T-helper 17 cell (primary cell): ENCODE results near the gene RAB34. TPM values are rescaled to one million over a fixed set of nuclear protein-coding genes. Genes with fewer than 3 reads are reported as not detected.

Experiments used
- ATAC-seq: fragments of 150-1000 bp; cut with Tn5 transposase; 2 replicates; pipeline ENCODE4 v1.10.0; 2021; ENCODE audit warnings: mild to moderate bottlenecking, moderate library complexity
- DNase-seq, 3 donors: peaks; one replicate each; pipeline versions ENCODE4 v3.0.0 to v3.0.0-alpha.2; 2020 to 2021
- H3K9me3 ChIP-seq: one replicate; pipeline ENCODE4 v1.7.0; 2013; ENCODE audit warnings: low read length, mild to moderate bottlenecking; ENCODE audit not compliant: control insufficient read depth, poor library complexity, severe bottlenecking
- H3K27ac Mint-ChIP-seq: one replicate; pipeline ENCODE4 v1.8.0; 2022; ENCODE audit warnings: mild to moderate bottlenecking, moderate library complexity, mixed read lengths
- H3K27me3 Mint-ChIP-seq: one replicate; pipeline ENCODE4 v1.8.0; 2022; ENCODE audit warnings: mixed read lengths
- H3K36me3 Mint-ChIP-seq: one replicate; pipeline ENCODE4 v1.8.0; 2022; ENCODE audit warnings: low read depth, mixed read lengths
- H3K4me1 Mint-ChIP-seq: one replicate; pipeline ENCODE4 v1.8.0; 2022; ENCODE audit warnings: mild to moderate bottlenecking, mixed read lengths
- H3K4me3 Mint-ChIP-seq: one replicate; pipeline ENCODE4 v1.8.0; 2022; ENCODE audit warnings: mild to moderate bottlenecking, moderate library complexity, mixed read lengths
- total RNA-seq, 4 donors: library from RNA in 2 of 4; stranded (reverse) in 2 of 4; gene quantifications; one replicate each; pipeline ENCODE4 v1.2.3 and lab custom pipeline; 2022 to 2026

The RAB34 gene
- total RNA-seq, 2 donors from 2014 or later = 8.3 to 24.3 TPM

- no peaks in the 10 kb centered on the region for H3K9me3 ChIP-seq
- H3K4me1 Mint-ChIP-seq = peaks cover 6% of the 10 kb centered on the region
- peaks cover 14% of the 10 kb centered on the region for H3K36me3 Mint-ChIP-seq
- no peaks in the 10 kb centered on the region for H3K27me3 Mint-ChIP-seq
- H3K27ac Mint-ChIP-seq = no peak overlapping the region
- H3K4me3 Mint-ChIP-seq = no peak overlapping the region
- no peak for ATAC-seq
- DNase-seq = no peak
Observed at GRCh38 chr17:28689011-28689410, 28.7 kb downstream of the RAB34 start.

DNA sequence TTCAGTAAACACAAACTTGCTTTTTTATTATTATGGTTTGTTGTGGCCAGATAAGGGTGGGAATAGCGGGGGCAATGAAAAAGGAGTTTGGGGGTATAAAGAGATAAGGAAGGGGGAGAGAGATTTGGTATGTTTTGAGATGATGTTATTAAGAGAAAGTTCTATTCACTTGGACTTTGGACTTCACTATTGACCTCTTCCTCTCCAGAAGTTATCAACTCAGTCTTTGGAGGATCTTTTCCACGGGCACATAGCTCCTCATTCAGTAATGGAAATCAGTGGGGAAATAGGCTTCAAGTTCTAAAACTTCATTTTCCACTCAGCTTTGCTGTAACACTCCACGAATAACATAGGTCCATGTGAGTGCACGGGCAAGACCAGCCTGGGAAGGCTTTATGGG, 29.2 kb downstream of the RAB34 start:
- no peak for ATAC-seq
- Mint-ChIP-seq H3K27ac (no peak overlapping the region), H3K27me3 (no peaks in the 10 kb centered on the region), H3K36me3 (peaks cover 14% of the 10 kb centered on the region), H3K4me1 (peaks cover 6% of the 10 kb centered on the region), H3K4me3 (no peak overlapping the region)
- no peaks in the 10 kb centered on the region for H3K9me3 ChIP-seq
- no peak for DNase-seq

DNA sequence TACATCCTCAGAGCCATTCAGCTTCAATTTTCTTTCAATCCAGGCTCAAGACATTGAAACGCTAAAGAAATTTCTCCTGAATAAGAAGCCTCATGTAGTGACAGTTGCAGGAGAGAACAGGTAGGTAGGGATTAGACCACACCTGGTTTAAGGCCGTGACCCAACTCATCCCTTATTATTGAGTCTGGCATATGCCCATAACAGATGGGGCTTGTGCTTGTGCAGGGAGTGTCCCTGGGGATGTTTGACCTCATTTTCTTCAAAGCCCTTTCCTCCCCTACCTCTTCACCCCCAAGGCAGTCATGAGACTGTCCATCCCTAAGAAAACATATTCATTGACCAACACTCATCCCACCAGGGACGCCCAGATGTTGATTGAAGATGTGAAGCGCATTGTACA, 31.4 kb downstream of the RAB34 start:
- H3K9me3 ChIP-seq = no peaks in the 10 kb centered on the region
- Mint-ChIP-seq H3K27ac (no peak overlapping the region), H3K36me3 (peaks cover 14% of the 10 kb centered on the region), H3K4me1 (peaks cover 6% of the 10 kb centered on the region), H3K4me3 (no peak overlapping the region), H3K27me3 (no peaks in the 10 kb centered on the region)
- DNase-seq = no peak
- ATAC-seq = no peak

DNA sequence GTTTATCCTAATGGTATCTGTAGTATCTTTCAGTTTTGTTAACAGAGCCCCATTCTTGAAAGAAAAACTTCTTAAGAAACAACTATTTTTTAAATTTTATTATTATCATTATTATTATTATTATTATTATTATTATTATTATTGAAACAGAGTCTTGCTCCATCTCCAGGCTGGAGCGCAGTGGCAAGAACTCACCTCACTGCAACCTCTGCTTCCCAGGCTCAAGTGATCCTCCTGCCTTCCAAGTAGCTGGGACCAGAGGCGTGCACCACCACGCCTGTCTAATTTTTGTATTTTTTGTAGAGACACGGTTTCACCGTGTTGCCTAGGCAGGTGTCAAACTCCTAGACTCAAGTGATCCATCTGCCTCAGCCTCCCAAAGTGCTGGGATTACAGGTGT, 32.3 kb downstream of the RAB34 start:
- Mint-ChIP-seq H3K27me3 (no peaks in the 10 kb centered on the region), H3K4me3 (no peak overlapping the region), H3K4me1 (peaks cover 6% of the 10 kb centered on the region), H3K36me3 (peaks cover 14% of the 10 kb centered on the region), H3K27ac (no peak overlapping the region)
- no peaks in the 10 kb centered on the region for H3K9me3 ChIP-seq
- ATAC-seq (no peak), DNase-seq (no peak)

GRCh38 chr17:28684963-28685362, 32.7 kb downstream of the RAB34 start:
- H3K9me3 ChIP-seq = no peaks in the 10 kb centered on the region
- Mint-ChIP-seq H3K27ac (no peak overlapping the region), H3K27me3 (no peaks in the 10 kb centered on the region), H3K4me3 (no peak overlapping the region), H3K4me1 (peaks cover 6% of the 10 kb centered on the region), H3K36me3 (peaks cover 14% of the 10 kb centered on the region)
- DNase-seq (no peak), ATAC-seq (no peak)

DNA sequence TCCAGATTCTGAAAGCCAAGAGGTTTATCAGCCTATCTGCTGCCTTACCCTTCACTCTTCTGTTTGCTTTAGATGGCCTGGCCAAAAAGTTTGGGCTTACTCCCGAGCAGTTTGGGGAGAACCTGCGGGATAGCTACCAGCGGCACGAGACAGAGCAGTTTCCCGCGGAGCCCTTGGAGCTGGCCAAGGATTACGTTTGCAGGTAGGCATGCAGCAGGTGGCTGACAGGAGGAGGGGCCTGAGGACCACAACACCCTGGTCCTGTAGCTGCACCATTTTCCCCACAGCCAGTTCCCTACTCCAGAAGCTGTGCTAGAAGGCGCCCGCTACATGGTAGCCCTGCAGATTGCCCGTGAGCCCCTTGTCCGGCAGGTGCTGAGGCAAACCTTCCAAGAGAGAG, 35.0 kb downstream of the RAB34 start:
- no peaks in the 10 kb centered on the region for H3K9me3 ChIP-seq
- H3K27me3 Mint-ChIP-seq = no peaks in the 10 kb centered on the region
- peaks cover 8% of the 10 kb centered on the region for H3K36me3 Mint-ChIP-seq
- H3K27ac Mint-ChIP-seq = peak overlapping the region; percentile 19
- ATAC-seq (no peak), DNase-seq (no peak)
- no peak overlapping the region for H3K4me3 Mint-ChIP-seq
- peaks cover 6% of the 10 kb centered on the region for H3K4me1 Mint-ChIP-seq

DNA sequence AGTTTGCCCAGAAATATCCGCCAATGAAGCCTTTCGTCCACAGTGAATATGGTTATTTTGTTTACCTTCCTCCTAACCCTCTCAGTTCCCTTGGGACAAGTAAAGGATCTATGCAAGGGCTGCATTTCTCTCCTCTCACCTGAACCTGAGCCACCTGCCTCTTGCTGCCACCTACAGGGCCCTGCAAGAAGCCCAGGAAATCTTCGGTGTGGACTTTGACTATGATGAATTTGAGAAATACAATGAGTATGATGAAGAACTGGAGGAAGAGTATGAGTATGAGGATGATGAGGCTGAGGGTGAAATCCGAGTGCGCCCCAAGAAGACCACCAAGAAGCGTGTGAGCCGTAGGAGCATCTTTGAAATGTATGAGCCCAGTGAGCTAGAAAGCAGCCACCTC, 41.7 kb downstream of the RAB34 start:
- no peak for ATAC-seq
- peak overlapping the region; percentile 67 for H3K27ac Mint-ChIP-seq
- H3K27me3 Mint-ChIP-seq = no peaks in the 10 kb centered on the region
- H3K4me3 Mint-ChIP-seq = no peak overlapping the region
- no peaks in the 10 kb centered on the region for H3K9me3 ChIP-seq
- no peak for DNase-seq
- H3K4me1 Mint-ChIP-seq = peaks cover 2% of the 10 kb centered on the region
- H3K36me3 Mint-ChIP-seq = peaks cover 8% of the 10 kb centered on the region

DNA sequence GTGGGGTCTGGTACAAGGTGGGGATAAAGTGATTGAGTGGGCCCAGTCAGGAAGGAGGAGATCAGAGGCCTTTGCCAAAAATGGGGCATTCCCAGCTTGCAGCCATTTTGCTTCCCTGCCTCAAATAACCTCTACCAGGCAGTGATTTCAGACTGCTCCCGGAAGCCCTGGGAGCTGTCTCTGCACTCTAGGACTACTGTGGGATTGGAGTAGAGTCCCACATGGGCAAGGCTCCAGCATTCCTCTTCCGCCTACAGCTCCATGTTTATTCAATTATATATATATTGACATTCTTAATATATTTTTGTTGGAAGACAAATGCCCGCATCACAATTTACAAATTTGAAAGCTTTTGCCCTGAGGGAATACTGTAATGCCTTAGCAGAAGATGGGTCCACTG, 42.2 kb downstream of the RAB34 start:
- no peak overlapping the region for H3K27ac Mint-ChIP-seq
- H3K9me3 ChIP-seq = no peaks in the 10 kb centered on the region
- ATAC-seq (no peak), DNase-seq (no peak)
- no peak overlapping the region for H3K4me3 Mint-ChIP-seq
- peaks cover 8% of the 10 kb centered on the region for H3K36me3 Mint-ChIP-seq
- peaks cover 2% of the 10 kb centered on the region for H3K4me1 Mint-ChIP-seq
- H3K27me3 Mint-ChIP-seq = no peaks in the 10 kb centered on the region

DNA sequence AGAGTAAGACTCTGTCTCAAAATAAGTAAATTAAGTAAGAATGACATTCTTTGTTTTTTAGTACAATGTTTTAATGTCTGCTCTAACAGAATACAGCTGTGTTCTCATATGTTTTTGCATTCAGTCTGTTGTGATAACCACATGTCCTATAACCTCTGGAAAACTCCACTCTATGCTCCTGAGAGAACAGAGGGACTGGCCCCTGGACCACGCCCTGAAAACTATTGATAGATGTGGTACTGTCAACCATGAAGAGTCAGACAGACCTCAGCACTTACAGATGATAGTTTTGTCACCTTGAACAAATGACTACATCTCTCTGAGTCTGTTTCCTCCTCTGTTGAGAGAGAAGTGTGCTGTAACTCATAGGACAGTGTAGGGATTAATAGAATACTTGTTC, 47.8 kb downstream of the RAB34 start:
- Mint-ChIP-seq H3K36me3 (peaks cover 8% of the 10 kb centered on the region), H3K4me3 (no peak overlapping the region), H3K4me1 (peaks cover 22% of the 10 kb centered on the region), H3K27me3 (no peaks in the 10 kb centered on the region), H3K27ac (no peak overlapping the region)
- DNase-seq (no peak), ATAC-seq (no peak)
- no peaks in the 10 kb centered on the region for H3K9me3 ChIP-seq

DNA sequence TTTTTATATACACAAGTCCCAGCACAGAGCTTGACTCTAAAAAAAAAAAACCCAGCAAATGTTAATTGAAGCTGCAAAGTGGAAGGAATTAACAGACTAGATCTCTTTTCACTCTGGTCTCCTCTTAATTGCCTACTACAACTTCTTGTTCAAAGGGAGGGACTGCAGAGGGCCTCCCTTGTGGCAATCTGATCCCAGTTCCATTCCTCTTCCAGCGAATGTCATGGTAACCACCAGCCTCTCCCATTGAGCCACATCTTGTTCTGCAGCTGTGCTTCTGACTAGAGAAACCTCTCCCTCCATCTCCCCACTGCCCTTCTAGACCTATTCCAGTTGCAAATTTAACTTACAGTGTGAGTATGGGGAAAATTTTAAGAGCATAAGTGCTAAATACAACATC, 49.8 kb downstream of the RAB34 start:
- Mint-ChIP-seq H3K4me3 (no peak overlapping the region), H3K36me3 (peaks cover 14% of the 10 kb centered on the region), H3K27me3 (no peaks in the 10 kb centered on the region), H3K27ac (peak overlapping the region; percentile 62), H3K4me1 (peaks cover 40% of the 10 kb centered on the region)
- no peaks in the 10 kb centered on the region for H3K9me3 ChIP-seq
- no peak for ATAC-seq
- DNase-seq = no peak

DNA sequence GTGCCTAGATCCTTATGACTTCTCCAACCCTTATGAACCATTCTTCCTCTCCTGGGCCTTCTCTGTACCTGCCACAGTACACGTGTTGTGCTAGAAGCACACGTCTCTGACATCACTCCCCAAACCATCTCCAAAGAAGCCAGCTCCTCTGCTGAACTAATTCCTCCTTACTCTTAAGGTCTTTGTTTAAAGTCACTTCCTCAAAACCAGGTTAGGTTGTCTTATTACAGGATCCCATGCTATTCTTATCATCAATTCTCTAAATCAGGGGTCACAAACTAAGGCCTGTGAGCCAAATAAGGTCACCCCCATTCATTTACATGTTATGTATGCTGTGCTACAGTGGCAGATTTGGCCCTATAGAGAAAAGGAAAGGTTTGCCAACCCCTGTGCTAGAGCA, 51.7 kb downstream of the RAB34 start:
- no peak overlapping the region for H3K27ac Mint-ChIP-seq
- peaks cover 47% of the 10 kb centered on the region for H3K4me1 Mint-ChIP-seq
- DNase-seq (no peak), ATAC-seq (no peak)
- peaks cover 18% of the 10 kb centered on the region for H3K36me3 Mint-ChIP-seq
- H3K4me3 Mint-ChIP-seq = no peak overlapping the region
- no peaks in the 10 kb centered on the region for H3K9me3 ChIP-seq
- H3K27me3 Mint-ChIP-seq = no peaks in the 10 kb centered on the region

Other genes with a start within 250 kb of the RAB34 start
- not detected for gene SLC13A2, start 244.2 kb downstream of the RAB34 start, total RNA-seq
- gene FOXN1, start 211.5 kb downstream of the RAB34 start, total RNA-seq = not detected
- gene UNC119, start 165.2 kb downstream of the RAB34 start, total RNA-seq = 10 to 100 TPM; 87.2 to 91.9 TPM
- 10 to 100 TPM; 44.5 to 50.9 TPM for gene PIGS, start 146.3 kb downstream of the RAB34 start, total RNA-seq
- gene ALDOC, start 141.0 kb downstream of the RAB34 start, total RNA-seq = 10 to 100 TPM; 16.7 to 24.5 TPM
- 10 to 100 TPM; 19.2 to 31.5 TPM for gene SPAG5, start 118.8 kb downstream of the RAB34 start, total RNA-seq
- 1 to 10 TPM; 8.1 to 8.8 TPM for gene RSKR, start 103.7 kb downstream of the RAB34 start, total RNA-seq
- gene BLTP2, start 72.7 kb downstream of the RAB34 start, total RNA-seq = 100 to 1,000 TPM; 136 to 153 TPM
- 10 to 100 TPM; 31.5 to 38.5 TPM for gene SDF2, start 56.0 kb downstream of the RAB34 start, total RNA-seq
- 100 to 1,000 TPM; 136 to 139 TPM for gene SUPT6H, start 55.7 kb downstream of the RAB34 start, total RNA-seq
- 1 to 10 TPM; 4.8 to 6.3 TPM for gene PROCA1, start 6.0 kb downstream of the RAB34 start, total RNA-seq
- 1,000 to 10,000 TPM; 2,757 to 2,860 TPM for gene RPL23A, start 2.1 kb upstream of the RAB34 start, total RNA-seq
- gene TLCD1, start 8.4 kb upstream of the RAB34 start, total RNA-seq = 1 to 10 TPM; 1.1 to 1.4 TPM
- gene NEK8, start 10.9 kb upstream of the RAB34 start, total RNA-seq = 1 to 10 TPM; 5.8 to 8.8 TPM
- gene TRAF4, start 26.1 kb upstream of the RAB34 start, total RNA-seq = 100 to 1,000 TPM; 326 to 362 TPM
- 10 to 100 TPM; 18.3 to 22.6 TPM for gene FAM222B, start 124.9 kb upstream of the RAB34 start, total RNA-seq
- gene ERAL1, start 137.1 kb upstream of the RAB34 start, total RNA-seq = 10 to 100 TPM; 19.0 to 20.5 TPM
- 100 to 1,000 TPM; 132 to 147 TPM for gene FLOT2, start 179.9 kb upstream of the RAB34 start, total RNA-seq
- gene DHRS13, start 185.2 kb upstream of the RAB34 start, total RNA-seq = 10 to 100 TPM; 21.0 TPM
- gene PHF12, start 233.7 kb upstream of the RAB34 start, total RNA-seq = 100 to 1,000 TPM; 164 to 174 TPM